Fibroblast of villous mesenchyme (primary cell): ENCODE results near the gene ADIPOQ. TPM values are rescaled to one million over a fixed set of nuclear protein-coding genes. Genes with fewer than 3 reads are reported as not detected.
"Not testable (repeated sequence)": the region's sequence is repeated elsewhere in the genome, so short reads cannot be mapped to it uniquely, and the experiment has no call there.

Experiments
- DNase-seq: peaks from one replicate; pipeline ENCODE4 v3.0.0-alpha.2; 2010; ENCODE audit warnings: low read depth
- H3K4me3 ChIP-seq: 2 replicates; pipeline ENCODE4 v1.5.1; 2011; ENCODE audit warnings: low read depth, mild to moderate bottlenecking, low read length
- CTCF ChIP-seq: IDR thresholded peaks from 2 replicates; pipeline ENCODE4 v1.5.1; 2012; ENCODE audit warnings: low read depth, mild to moderate bottlenecking, low read length; ENCODE audit not compliant: insufficient read depth
- total RNA-seq: library from RNA; depleted of rRNA; stranded (reverse); fragments of >200 nt; gene quantifications from 2 replicates; pipeline ENCODE4 v1.2.3, GENCODE V29; 2012

The ADIPOQ gene
- total RNA-seq, 1 donor = not detected

GRCh38 chr3:186896875-186897274 is 54.4 kb downstream of the ADIPOQ start:
- no peak overlapping the region for H3K4me3 ChIP-seq
- no peak for DNase-seq
- no peak for TF ChIP-seq CTCF

GRCh38 chr3:186901135-186901734 is 58.7 kb downstream of the ADIPOQ start:
- H3K4me3 ChIP-seq = no peak overlapping the region
- no peak for TF ChIP-seq CTCF
- no peak for DNase-seq

GRCh38 chr3:186902154-186902553 is 59.6 kb downstream of the ADIPOQ start:
- H3K4me3 ChIP-seq = no peak overlapping the region
- no peak for TF ChIP-seq CTCF
- no peak for DNase-seq

- TF ChIP-seq CTCF = no peak
- DNase-seq = no peak
- no peak overlapping the region for H3K4me3 ChIP-seq
These were observed 60.2 kb downstream of the ADIPOQ start for GRCh38 chr3:186902713-186903112.

GRCh38 chr3:186903676-186904075 is 61.2 kb downstream of the ADIPOQ start:
- not testable (repeated sequence) for DNase-seq, H3K4me3 ChIP-seq

- not testable (repeated sequence) for H3K4me3 ChIP-seq, DNase-seq
These were observed 64.6 kb downstream of the ADIPOQ start for GRCh38 chr3:186907075-186907474.

Other genes starting within 250 kb of the ADIPOQ start
- gene AHSG, start 229.7 kb upstream of the ADIPOQ start, total RNA-seq = not detected in 2 replicates
- gene FETUB, start 202.3 kb upstream of the ADIPOQ start, total RNA-seq = not detected in 2 replicates
- gene HRG, start 176.7 kb upstream of the ADIPOQ start, total RNA-seq = not detected in 2 replicates
- gene KNG1, start 125.4 kb upstream of the ADIPOQ start, total RNA-seq = not detected in 2 replicates
- 319 and 691 TPM in 2 replicates for gene EIF4A2, start 59.1 kb upstream of the ADIPOQ start, total RNA-seq
- gene RFC4, start 36.2 kb upstream of the ADIPOQ start, total RNA-seq = 19.3 and 25.5 TPM in 2 replicates
- gene ST6GAL1, start 87.8 kb downstream of the ADIPOQ start, total RNA-seq = 1.3 and 1.6 TPM in 2 replicates